Measurements from ENCODE around the gene EVPLL. TPM values are rescaled to one million over a fixed set of nuclear protein-coding genes. Genes with fewer than 3 reads are reported as not detected.
"Not testable (repeated sequence)": the region's sequence is repeated elsewhere in the genome, so short reads cannot be mapped to it uniquely, and the experiment has no call there.

Gene EVPLL
- total RNA-seq, 3 donors from 2014 or later (not counting 1 experiment from before 2014, with no cell fraction given), result 0.28 TPM; not detected in 2

DNA sequence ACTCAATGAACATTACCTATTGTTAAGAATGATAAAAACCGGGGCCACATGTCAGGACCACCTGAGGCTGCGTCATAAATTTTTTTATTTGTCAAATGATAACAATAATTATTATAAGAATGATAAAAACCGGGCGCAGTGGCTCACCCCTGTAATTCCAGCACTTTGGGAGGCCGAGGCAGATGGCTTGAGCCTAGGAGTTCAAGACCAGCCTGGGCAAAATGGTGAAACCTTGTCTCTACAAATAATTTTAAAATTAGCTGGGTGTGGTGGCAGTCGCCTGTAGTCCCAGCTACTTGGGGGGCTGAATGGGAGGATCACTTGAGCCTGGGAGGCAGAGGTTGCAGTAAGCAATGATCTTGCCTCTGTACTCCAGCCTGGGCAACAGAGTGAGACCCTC, 13.4 kb upstream of the EVPLL start:
- peaks cover 2% of the 10 kb centered on the region for H3K36me3 ChIP-seq (ENCODE audit: control insufficient read depth, insufficient read depth, low read length)
- no peaks in the 10 kb centered on the region for H3K9me3 Mint-ChIP-seq
- H3K4me3 Mint-ChIP-seq, result no peak overlapping the region
- WGBS (ENCODE audit: insufficient coverage), result 91% methylated on average over 4 of the region's 6 CpGs
- H3K27ac Mint-ChIP-seq, result no peak overlapping the region
- H3K27ac ChIP-seq (ENCODE audit: low read length), result no peak overlapping the region
- peaks cover 11 to 16% of the 10 kb centered on the region in 2 donors for H3K4me1 Mint-ChIP-seq
- no peaks in the 10 kb centered on the region for H3K9me3 ChIP-seq (ENCODE audit: control insufficient read depth, insufficient read depth, low read length)
- H3K4me1 ChIP-seq (ENCODE audit: control insufficient read depth, insufficient read depth, low read length), result peaks cover 13% of the 10 kb centered on the region
- no peaks in the 10 kb centered on the region for H3K27me3 ChIP-seq (ENCODE audit: control insufficient read depth, insufficient read depth, low read length)
- H3K27me3 Mint-ChIP-seq (ENCODE audit: low read depth in 2 of 2), result no peaks in the 10 kb centered on the region
- TF ChIP-seq, protein P1, sequence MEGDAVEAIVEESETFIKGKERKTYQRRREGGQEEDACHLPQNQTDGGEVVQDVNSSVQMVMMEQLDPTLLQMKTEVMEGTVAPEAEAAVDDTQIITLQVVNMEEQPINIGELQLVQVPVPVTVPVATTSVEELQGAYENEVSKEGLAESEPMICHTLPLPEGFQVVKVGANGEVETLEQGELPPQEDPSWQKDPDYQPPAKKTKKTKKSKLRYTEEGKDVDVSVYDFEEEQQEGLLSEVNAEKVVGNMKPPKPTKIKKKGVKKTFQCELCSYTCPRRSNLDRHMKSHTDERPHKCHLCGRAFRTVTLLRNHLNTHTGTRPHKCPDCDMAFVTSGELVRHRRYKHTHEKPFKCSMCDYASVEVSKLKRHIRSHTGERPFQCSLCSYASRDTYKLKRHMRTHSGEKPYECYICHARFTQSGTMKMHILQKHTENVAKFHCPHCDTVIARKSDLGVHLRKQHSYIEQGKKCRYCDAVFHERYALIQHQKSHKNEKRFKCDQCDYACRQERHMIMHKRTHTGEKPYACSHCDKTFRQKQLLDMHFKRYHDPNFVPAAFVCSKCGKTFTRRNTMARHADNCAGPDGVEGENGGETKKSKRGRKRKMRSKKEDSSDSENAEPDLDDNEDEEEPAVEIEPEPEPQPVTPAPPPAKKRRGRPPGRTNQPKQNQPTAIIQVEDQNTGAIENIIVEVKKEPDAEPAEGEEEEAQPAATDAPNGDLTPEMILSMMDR (IDR thresholded peaks at IDR 0.05), result no peak
- intact Hi-C loops (cut with micrococcal nuclease), result no loop called here
- no peak for DNase-seq
- H3K36me3 Mint-ChIP-seq, result no peaks in the 10 kb centered on the region
- H3K4me3 ChIP-seq (ENCODE audit: low read length), result no peak overlapping the region
- ATAC-seq, result no peak

DNA sequence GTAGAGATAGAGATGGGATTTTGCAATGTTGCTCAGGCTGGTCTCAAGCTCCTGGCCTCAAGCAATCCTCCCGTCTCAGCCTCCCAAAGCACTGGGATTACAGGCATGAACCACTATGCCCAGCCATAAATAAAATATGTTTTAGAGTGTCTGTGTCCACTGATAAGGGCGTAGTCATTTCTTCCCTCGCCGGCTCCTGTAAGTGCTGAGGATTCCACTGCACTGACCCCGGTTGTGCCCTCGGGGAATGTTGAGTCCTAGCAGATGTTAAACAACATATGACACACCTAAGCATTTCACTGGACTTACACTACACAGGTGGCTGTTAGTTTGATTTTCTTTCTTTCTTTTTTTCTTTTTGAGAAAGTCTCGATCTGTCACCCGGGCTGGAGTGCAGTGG, 8.6 kb upstream of the EVPLL start:
- H3K9me3 Mint-ChIP-seq, result no peaks in the 10 kb centered on the region
- no peak overlapping the region for H3K27ac Mint-ChIP-seq
- Histone ChIP-seq H3K4me3 (ENCODE audit: low read length) (no peak overlapping the region), H3K4me1 (ENCODE audit: control insufficient read depth, insufficient read depth, low read length) (peaks cover under 1% of the 10 kb centered on the region), H3K27me3 (ENCODE audit: control insufficient read depth, insufficient read depth, low read length) (no peaks in the 10 kb centered on the region), H3K27ac (ENCODE audit: low read length) (no peak overlapping the region), H3K9me3 (ENCODE audit: control insufficient read depth, insufficient read depth, low read length) (no peaks in the 10 kb centered on the region), H3K36me3 (ENCODE audit: control insufficient read depth, insufficient read depth, low read length) (no peaks in the 10 kb centered on the region)
- H3K36me3 Mint-ChIP-seq, result no peaks in the 10 kb centered on the region
- ATAC-seq, result no peak
- intact Hi-C loops (cut with micrococcal nuclease), result no loop called here
- TF ChIP-seq, protein P1 (IDR thresholded peaks at IDR 0.05), result no peak
- H3K4me1 Mint-ChIP-seq, result no peaks in the 10 kb centered on the region
- WGBS (ENCODE audit: insufficient coverage), result 97% methylated on average over 7 of the region's 8 CpGs
- peaks cover 7 to 8% of the 10 kb centered on the region in 2 donors for H3K27me3 Mint-ChIP-seq (ENCODE audit: low read depth in 2 of 2)
- no peak for DNase-seq
- H3K4me3 Mint-ChIP-seq, result no peak overlapping the region

DNA sequence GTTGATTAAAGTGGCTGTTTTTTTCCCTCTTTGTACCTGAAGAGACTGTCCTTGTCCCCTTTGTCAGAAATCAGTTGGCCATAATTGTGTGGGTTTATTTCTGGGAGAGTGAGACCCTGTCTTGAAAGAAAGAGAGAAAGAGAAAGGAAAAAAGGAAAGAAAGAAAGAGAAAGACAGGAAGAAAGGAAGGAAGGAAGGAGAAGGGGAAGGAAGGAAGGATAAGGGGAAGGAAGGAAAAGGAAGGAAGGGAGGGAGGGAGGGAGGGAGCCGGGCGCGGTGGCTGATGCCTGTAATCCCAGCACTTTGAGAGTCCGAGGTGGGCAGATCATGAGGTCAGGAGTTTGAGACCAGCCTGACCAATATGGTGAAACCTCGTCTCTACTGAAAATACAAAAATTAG, 6.8 kb upstream of the EVPLL start:
- Mint-ChIP-seq H3K9me3 (no peaks in the 10 kb centered on the region), H3K36me3 (no peaks in the 10 kb centered on the region), H3K27ac (no peak overlapping the region), H3K4me1 (no peaks in the 10 kb centered on the region), H3K4me3 (no peak overlapping the region), H3K27me3 (ENCODE audit: low read depth in 2 of 2) (peaks cover 7 to 8% of the 10 kb centered on the region in 2 donors)
- Histone ChIP-seq H3K4me1 (ENCODE audit: control insufficient read depth, insufficient read depth, low read length) (no peaks in the 10 kb centered on the region), H3K4me3 (ENCODE audit: low read length) (no peak overlapping the region), H3K27me3 (ENCODE audit: control insufficient read depth, insufficient read depth, low read length) (no peaks in the 10 kb centered on the region), H3K36me3 (ENCODE audit: control insufficient read depth, insufficient read depth, low read length) (no peaks in the 10 kb centered on the region), H3K27ac (ENCODE audit: low read length) (no peak overlapping the region), H3K9me3 (ENCODE audit: control insufficient read depth, insufficient read depth, low read length) (peaks cover 2% of the 10 kb centered on the region)
- intact Hi-C loops (cut with micrococcal nuclease), result no loop called here
- DNase-seq, result no peak
- 72% methylated on average over 5 of the region's 5 CpGs for WGBS (ENCODE audit: insufficient coverage)
- no peak for ATAC-seq
- TF ChIP-seq, protein P1 (IDR thresholded peaks at IDR 0.05), result no peak

DNA sequence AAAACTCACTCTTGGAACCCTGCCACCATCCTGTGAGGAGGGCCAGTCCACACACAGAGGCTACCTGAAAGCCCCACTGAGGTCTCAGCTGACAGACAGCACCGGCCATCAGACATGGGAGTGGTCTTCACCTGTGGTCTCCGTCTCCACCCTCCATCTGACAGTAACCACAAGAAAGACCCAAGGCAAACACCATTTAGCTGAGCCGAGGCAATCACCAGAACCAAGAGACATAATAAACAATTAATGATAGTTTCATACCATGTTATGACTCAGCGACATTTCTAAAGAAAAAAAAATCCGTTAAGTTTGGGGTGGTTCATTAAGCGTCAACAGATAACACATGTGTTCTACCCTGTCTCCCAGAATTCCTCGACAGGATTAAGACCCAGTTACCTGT, 6.1 kb upstream of the EVPLL start:
- ATAC-seq (no peak), DNase-seq (no peak)
- Histone ChIP-seq H3K9me3 (ENCODE audit: control insufficient read depth, insufficient read depth, low read length) (peaks cover 2% of the 10 kb centered on the region), H3K27me3 (ENCODE audit: control insufficient read depth, insufficient read depth, low read length) (no peaks in the 10 kb centered on the region), H3K4me1 (ENCODE audit: control insufficient read depth, insufficient read depth, low read length) (no peaks in the 10 kb centered on the region), H3K27ac (ENCODE audit: low read length) (no peak overlapping the region), H3K4me3 (ENCODE audit: low read length) (no peak overlapping the region), H3K36me3 (ENCODE audit: control insufficient read depth, insufficient read depth, low read length) (no peaks in the 10 kb centered on the region)
- Mint-ChIP-seq H3K36me3 (no peaks in the 10 kb centered on the region), H3K27me3 (ENCODE audit: low read depth in 2 of 2) (peaks cover 7 to 8% of the 10 kb centered on the region in 2 donors), H3K4me3 (no peak overlapping the region), H3K9me3 (no peaks in the 10 kb centered on the region), H3K27ac (no peak overlapping the region), H3K4me1 (no peaks in the 10 kb centered on the region)
- 36% methylated on average over 5 of the region's 7 CpGs for WGBS (ENCODE audit: insufficient coverage)
- TF ChIP-seq, protein P1 (IDR thresholded peaks at IDR 0.05), result no peak
- intact Hi-C loops (cut with micrococcal nuclease), result no loop called here

DNA sequence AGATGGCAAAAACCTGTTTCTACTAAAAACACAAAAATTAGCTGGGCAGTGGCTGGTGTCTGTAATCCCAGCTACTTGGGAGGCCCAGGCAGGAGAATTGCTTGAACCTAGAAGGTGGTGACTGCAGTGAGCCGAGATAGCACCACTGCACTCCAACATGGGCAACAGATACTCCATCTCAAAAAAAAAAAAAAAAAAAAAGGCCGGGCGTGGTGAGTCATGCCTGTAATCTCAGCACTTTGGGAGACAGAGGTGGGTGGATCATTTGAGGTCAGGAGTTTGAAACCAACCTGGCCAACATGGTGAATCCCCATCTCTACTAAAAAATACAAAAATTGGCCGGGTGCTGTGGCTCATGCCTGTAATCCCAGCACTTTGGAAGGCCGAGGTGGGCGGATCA, 4.4 kb upstream of the EVPLL start:
- H3K4me3 ChIP-seq (ENCODE audit: low read length); H3K27me3 ChIP-seq (ENCODE audit: control insufficient read depth, insufficient read depth, low read length); intact Hi-C loops (cut with micrococcal nuclease); H3K27ac Mint-ChIP-seq; ATAC-seq; DNase-seq; H3K36me3 ChIP-seq (ENCODE audit: control insufficient read depth, insufficient read depth, low read length); H3K4me1 Mint-ChIP-seq; H3K9me3 Mint-ChIP-seq; H3K27me3 Mint-ChIP-seq (ENCODE audit: low read depth in 2 of 2); H3K36me3 Mint-ChIP-seq; H3K27ac ChIP-seq (ENCODE audit: low read length); H3K4me3 Mint-ChIP-seq; H3K9me3 ChIP-seq (ENCODE audit: control insufficient read depth, insufficient read depth, low read length): not testable (repeated sequence)
- H3K4me1 ChIP-seq (ENCODE audit: control insufficient read depth, insufficient read depth, low read length), result peaks cover 10% of the 10 kb centered on the region
- whole genome bisulfite sequencing (ENCODE audit: insufficient coverage), result 84% methylated on average over 4 of the region's 6 CpGs

All from natural killer cell (primary cell).